Measurements from ENCODE around the gene ARX.
A peak's percentile ranks its signal among the peaks of the same experiment; 100 is the strongest.

Gene ARX

DNA sequence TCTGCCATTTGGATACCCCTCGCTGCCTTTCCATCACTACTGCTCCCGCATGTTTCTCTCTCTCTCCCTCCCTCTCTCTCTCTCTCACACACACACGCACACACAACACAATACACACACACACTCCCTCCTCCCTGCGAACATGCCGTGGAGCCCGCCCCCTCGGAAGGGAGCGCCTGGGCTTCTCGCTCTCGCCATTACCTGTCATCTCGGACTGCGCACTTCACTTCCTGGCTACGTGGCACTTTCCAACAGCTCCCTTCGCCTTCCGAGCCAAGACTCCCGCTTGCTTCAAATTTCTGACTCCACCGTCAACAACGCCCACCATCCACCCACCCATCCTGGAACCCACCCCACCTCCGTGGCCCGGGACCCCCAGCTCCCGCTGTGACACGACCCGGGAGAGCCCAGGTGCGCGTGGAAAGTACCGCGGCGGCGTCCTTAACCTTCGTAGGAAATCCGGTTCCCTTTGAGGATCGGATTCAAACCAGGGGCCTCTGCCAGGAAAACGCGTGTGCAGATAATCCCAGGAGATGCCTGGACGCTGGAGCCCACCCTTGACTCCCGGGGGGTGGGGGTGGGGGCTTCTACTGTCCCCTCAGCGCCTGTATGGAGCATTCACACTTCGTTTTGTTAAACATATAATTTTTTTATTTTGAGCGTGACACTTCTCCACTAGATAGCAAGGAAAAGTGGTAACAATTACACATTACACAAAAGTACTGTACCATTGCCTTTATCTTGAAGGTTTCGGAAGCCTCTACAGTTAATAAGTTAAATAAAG is 12.5 kb downstream of the ARX start:
- no peak for DNase-seq (ENCODE audit: low read depth in 1 of 2, low spot score in 1 of 2)
- no peak for TF ChIP-seq JUND (IDR thresholded peaks at IDR 0.05; ENCODE audit: low read depth)
- in situ Hi-C loops (cut with HindIII; ENCODE audit: low pct_unique_long_range_greater_than_20kb, low sequenced_read_pairs), result no loop called here

GRCh38 chrX:25002661-25003020 is 13.1 kb downstream of the ARX start:
- in situ Hi-C loops (cut with HindIII; ENCODE audit: low pct_unique_long_range_greater_than_20kb, low sequenced_read_pairs), result no loop called here
- DNase-seq (ENCODE audit: low read depth in 1 of 2, low spot score in 1 of 2), result no peak
- TF ChIP-seq JUND (IDR thresholded peaks at IDR 0.05; ENCODE audit: low read depth), result no peak

GRCh38 chrX:25001808-25002660 is 13.7 kb downstream of the ARX start:
- in situ Hi-C loops (cut with HindIII; ENCODE audit: low pct_unique_long_range_greater_than_20kb, low sequenced_read_pairs), result no loop called here
- TF ChIP-seq JUND (IDR thresholded peaks at IDR 0.05; ENCODE audit: low read depth), result no peak
- no peak for DNase-seq (ENCODE audit: low read depth in 1 of 2, low spot score in 1 of 2)

DNA sequence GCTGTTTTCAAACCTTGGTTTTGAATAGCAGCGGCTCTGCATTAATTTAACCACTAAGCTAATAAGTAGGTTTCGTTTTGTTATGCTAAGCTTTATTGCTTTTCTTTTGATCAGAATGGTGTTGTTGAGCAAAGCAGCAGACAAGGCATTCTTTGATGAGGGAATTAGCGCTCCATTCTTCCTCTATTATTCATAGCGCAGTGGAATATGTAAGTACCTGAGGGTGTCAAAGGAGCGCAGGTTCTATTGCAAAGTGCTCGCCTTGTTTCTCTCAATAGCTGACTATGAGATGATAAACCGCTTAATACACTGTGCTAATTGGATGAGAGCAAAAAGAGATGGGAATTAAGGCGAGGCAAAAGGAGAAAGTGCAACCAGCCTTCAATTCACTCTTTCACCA is 16.3 kb downstream of the ARX start:
- DNase-seq (ENCODE audit: low read depth in 1 of 2, low spot score in 1 of 2), result no peak
- no peak for TF ChIP-seq JUND (IDR thresholded peaks at IDR 0.05; ENCODE audit: low read depth)
- in situ Hi-C loops (cut with HindIII; ENCODE audit: low pct_unique_long_range_greater_than_20kb, low sequenced_read_pairs), result no loop called here

DNA sequence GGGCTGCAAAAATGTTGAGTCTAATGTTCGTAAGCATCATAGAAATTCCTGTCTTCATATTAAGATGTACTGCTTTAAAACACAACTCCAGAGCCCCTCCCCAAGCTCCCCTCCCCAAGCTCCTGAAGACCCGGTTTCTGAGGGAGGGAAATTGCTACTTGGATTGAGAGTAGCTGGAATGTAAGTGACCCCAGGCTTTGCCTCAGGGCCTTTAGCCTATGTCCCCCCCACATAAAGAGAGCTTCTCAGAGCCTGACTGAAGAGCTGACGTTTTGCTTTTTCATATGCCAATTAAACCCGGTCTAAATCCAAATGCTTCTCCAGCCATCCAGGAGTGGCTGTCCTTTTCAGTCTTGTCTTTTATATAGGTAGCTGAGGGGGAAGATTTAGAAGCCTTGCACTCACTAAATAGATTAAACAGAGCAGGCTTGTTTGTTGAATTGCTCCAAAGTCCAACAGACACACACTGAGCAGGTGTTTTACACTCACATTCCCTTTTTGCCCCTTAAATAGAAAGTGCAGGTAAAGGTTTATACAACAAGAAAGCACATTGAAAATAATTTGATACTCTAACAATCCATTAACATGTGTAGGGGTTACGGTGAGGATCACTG is 19.6 kb downstream of the ARX start:
- no peak for DNase-seq (ENCODE audit: low read depth in 1 of 2, low spot score in 1 of 2)
- in situ Hi-C loops (cut with HindIII; ENCODE audit: low pct_unique_long_range_greater_than_20kb, low sequenced_read_pairs), result no loop called here
- TF ChIP-seq JUND (IDR thresholded peaks at IDR 0.05; ENCODE audit: low read depth), result no peak

- DNase-seq (ENCODE audit: low read depth in 1 of 2, low spot score in 1 of 2), result no peak
- TF ChIP-seq JUND (IDR thresholded peaks at IDR 0.05; ENCODE audit: low read depth), result no peak
- in situ Hi-C loops (cut with HindIII; ENCODE audit: low pct_unique_long_range_greater_than_20kb, low sequenced_read_pairs), result no loop called here
Observed at GRCh38 chrX:24993879-24994278, 21.9 kb downstream of the ARX start.

- TF ChIP-seq JUND (IDR thresholded peaks at IDR 0.05; ENCODE audit: low read depth), result no peak
- in situ Hi-C loops (cut with HindIII; ENCODE audit: low pct_unique_long_range_greater_than_20kb, low sequenced_read_pairs), result no loop called here
- no peak for DNase-seq (ENCODE audit: low read depth in 1 of 2, low spot score in 1 of 2)
Observed at GRCh38 chrX:24990535-24990934, 25.2 kb downstream of the ARX start.

GRCh38 chrX:24988314-24988713 is 27.5 kb downstream of the ARX start:
- in situ Hi-C loops (cut with HindIII; ENCODE audit: low pct_unique_long_range_greater_than_20kb, low sequenced_read_pairs), result no loop called here
- peak in 1 of 2 experiments; percentile 56 for DNase-seq (ENCODE audit: low read depth in 1 of 2, low spot score in 1 of 2)
- no peak for TF ChIP-seq JUND (IDR thresholded peaks at IDR 0.05; ENCODE audit: low read depth)

DNA sequence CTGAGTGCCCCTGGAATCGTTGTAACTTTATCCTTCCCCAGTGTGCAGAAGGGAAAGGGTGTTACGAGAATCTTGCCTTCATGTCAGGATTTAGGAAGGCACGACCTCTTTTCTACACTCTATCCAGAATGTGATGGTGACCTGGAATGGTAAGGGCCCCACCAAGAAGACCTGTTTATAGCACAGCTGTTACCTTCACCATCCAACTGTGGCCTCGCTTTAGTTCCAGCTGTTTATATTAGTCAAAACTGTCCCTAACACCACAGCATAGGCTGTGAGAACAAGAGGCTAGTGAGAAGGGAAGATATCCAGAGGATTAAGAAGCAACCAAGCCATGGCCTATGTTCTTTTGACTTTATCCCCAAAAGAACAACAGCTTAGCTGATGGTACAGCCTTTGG is 28.0 kb downstream of the ARX start:
- DNase-seq (ENCODE audit: low read depth in 1 of 2, low spot score in 1 of 2), result no peak
- in situ Hi-C loops (cut with HindIII; ENCODE audit: low pct_unique_long_range_greater_than_20kb, low sequenced_read_pairs), result no loop called here
- no peak for TF ChIP-seq JUND (IDR thresholded peaks at IDR 0.05; ENCODE audit: low read depth)

DNA sequence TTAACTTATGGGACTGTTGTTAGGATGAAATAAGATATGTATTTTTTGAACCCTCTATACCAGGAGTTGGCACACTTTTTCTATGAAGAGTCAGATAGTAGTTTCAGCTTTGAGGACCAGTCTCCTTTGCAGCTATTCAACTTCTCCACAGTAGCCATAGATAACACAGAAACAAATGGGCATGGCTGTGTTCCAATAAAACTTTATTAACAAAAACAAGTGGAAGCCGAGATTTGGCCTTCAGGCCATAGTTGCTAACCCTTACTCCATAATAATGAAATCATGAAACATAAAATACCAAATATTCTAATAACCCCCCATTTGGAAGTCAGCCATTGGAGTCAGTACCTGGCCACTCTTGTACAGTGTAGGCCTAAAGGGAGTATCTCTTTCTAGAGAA is 30.6 kb downstream of the ARX start:
- TF ChIP-seq JUND (IDR thresholded peaks at IDR 0.05; ENCODE audit: low read depth), result no peak
- no peak for DNase-seq (ENCODE audit: low read depth in 1 of 2, low spot score in 1 of 2)
- in situ Hi-C loops (cut with HindIII; ENCODE audit: low pct_unique_long_range_greater_than_20kb, low sequenced_read_pairs), result no loop called here

DNA sequence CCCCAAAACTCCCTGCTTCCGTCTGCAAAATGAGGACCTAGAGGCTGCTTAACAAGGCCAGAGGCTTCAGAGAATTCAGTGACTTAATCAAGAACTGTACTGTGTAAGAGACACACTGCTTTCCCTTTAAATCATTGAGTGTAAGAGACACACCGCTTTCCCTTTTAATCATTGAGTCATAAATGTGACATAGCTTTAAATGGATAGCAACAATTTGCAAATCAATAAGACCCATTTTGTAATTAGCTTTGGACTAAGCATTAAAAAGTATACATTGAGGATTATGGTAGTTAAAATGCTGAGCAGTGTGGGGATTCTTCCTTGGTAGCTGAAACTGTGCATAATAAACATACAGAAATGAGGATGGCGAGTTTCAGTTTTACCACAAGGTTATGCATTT is 31.8 kb downstream of the ARX start:
- in situ Hi-C loops (cut with HindIII; ENCODE audit: low pct_unique_long_range_greater_than_20kb, low sequenced_read_pairs), result no loop called here
- DNase-seq (ENCODE audit: low read depth in 1 of 2, low spot score in 1 of 2), result no peak
- no peak for TF ChIP-seq JUND (IDR thresholded peaks at IDR 0.05; ENCODE audit: low read depth)

DNA sequence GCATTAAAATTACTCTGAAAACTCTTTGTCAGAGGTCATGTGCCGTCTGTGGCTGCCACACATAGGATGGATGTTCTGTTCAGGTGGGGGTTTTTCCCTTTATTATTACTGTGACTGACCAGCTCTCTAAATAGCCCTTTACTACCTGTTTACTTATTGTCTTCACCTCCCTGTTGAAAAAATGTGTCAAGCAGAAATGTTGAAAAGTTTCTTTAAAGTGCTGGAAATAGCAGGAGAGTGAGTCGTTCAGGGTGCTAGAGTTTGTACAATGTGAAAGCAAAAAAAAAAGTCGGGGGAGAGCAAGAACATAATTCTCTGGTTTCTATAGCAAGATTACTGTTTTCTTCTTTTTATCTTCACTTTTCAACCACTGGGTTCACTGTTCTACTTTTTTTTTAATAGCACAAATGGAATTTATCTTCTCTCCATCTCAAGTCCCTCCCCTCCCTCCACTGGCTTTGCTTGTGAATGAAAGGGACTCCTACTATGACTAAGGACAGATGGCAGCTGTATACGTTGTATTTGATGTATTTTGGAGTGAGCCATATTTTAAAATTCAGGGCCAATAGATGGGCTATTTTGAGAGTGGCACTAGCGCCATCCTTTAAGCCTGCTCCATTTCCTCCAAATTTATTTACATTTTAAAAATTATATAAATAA is 33.3 kb downstream of the ARX start:
- no peak for DNase-seq (ENCODE audit: low read depth in 1 of 2, low spot score in 1 of 2)
- in situ Hi-C loops (cut with HindIII; ENCODE audit: low pct_unique_long_range_greater_than_20kb, low sequenced_read_pairs), result no loop called here
- TF ChIP-seq JUND (IDR thresholded peaks at IDR 0.05; ENCODE audit: low read depth), result no peak
